Measurements from ENCODE around the gene DELE1.
A peak's percentile ranks its signal among the peaks of the same experiment; 100 is the strongest.

The DELE1 gene

DNA sequence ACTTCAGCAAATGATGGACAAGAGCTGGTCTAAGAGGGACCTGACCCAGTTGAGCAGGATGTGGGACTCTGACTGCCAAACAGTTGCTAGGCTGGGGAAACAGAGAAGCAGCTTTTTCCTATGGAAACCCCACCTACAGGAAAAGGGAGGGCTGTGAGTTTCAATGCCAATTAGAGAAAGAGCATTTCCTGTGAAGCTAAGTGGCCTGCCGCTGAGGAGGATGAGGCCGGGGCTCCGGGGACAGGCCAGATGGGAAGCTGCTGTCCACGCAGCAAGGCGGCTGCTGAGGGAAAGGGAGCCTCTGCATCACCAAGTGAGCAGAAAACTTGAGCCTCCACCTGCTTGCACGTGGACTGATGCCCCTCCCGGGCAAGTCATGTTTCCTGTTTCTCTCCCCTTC, 34.4 kb downstream of the DELE1 start, which contains the start of gene PCDH12:
PCDH12 (minus strand) TSS at position 90 of the 400 bp plus-strand sequence. CDS start 351 bp downstream, outside the sequence.
- DNase-seq (ENCODE audit: low read depth in 2 of 2): no peak

DNA sequence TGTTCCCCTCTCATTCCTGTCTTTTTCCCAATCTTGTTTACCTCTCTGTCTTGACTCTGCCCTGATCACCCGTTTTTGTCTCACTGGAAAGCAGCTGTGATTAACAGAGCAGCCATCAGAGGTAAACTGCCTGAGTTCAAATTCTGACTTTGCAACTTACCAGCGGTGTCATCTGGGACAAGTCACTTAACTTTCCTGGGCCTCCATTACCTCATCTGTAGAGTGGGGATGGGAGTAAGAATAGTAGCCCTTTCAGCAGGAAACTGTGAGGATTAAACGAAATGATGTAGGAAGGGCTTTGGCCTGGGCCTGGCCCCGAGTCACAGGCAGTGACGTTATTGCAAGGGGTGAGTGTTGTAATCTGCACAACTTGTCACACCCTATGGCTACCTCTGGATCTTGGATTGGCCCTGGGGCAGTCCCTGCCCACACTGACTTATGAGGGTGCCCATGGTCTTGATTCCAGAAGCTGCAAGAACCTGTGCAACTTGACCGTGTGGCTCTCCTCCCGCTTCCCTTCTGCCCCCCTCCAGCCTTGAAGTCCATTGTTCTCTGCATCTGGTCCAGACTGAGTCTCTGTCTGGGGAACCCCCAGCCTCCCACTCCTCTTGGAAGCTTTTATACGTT, 35.0 kb downstream of the DELE1 start:
- no peak for DNase-seq (ENCODE audit: low read depth in 2 of 2)

DNA sequence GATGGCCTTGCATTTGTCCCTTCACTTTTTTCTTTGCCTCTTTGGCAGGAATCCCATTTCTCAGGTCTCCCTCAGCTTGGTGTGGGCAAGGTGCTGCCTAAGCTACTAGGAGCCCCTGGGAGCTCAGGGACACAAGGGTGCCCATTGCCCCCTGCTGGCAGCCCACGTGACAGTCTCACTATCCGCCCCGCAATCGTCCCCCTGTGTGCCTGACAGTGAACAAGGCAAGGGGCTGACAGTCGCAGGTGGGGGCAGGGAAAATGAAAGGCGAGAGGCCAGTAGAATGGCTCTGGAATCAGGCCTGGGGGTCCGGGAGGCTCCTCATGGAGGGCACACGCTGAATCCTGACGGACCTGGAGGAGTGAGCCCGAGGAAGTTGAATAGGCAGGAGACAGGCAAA, 36.3 kb downstream of the DELE1 start:
- DNase-seq (ENCODE audit: low read depth in 2 of 2): peak in 1 of 2 donors; percentile 16

DNA sequence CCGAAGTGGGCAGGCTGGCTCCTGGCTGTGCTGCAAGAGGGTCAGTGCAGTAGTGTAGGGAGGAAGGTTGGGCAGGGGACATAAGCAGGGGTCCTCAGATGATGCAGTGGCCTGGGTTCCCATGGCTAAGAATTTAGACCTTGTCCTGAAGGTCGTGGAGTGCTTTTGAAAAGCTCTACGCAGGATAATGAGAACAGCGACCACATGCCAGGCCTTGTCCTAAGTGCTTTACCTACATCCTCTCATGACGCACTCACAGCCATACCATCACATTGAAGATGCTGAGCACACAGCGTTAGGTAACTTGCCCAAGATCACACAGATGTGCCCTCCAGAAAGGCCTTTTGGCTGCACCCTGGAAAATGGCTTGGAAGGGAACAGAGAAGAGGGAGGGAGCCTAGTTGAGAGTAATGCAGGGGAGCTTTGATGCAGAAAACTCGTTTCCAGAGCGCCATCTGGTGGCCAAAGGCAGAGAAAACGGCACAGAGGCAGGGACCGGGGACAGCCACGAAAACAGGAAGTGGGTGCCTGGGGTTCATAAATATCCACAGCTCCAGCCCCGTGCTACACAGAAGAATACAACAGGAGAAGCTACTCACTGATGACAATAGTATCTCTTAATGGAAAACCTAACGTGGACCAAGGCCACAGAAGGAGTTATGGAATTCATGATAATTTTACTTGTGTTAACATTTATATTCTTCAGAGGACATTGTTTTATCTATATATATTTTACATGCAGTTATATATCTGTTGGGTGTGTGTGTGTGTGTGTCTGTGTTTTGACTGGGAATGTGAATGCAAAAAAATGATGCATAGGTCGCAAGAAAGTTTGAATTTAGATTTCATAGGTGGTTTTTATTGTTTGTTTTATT, 37.0 kb downstream of the DELE1 start:
- DNase-seq (ENCODE audit: low read depth in 2 of 2): peak; percentile 89 to 90

DNA sequence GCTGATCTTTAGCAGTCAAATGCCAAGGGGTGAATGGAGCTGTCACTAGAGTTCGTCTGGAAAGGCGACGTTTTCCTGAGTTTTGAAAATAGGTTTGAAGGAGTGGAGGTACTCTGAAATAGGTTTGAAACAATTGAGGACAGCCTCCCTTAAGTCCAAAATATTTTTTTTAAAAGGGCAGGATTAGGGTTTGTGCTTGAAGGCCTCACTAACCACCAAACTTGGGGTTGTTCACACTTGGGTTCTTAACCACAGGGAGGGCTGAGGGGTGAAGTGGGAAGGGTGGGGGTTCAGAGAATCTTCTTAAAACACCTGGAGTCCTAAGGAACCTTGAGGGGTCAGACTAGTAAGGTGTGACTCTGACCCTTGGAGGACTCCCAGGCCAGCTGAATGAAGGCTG, 37.8 kb downstream of the DELE1 start:
- no peak for DNase-seq (ENCODE audit: low read depth in 2 of 2)

DNA sequence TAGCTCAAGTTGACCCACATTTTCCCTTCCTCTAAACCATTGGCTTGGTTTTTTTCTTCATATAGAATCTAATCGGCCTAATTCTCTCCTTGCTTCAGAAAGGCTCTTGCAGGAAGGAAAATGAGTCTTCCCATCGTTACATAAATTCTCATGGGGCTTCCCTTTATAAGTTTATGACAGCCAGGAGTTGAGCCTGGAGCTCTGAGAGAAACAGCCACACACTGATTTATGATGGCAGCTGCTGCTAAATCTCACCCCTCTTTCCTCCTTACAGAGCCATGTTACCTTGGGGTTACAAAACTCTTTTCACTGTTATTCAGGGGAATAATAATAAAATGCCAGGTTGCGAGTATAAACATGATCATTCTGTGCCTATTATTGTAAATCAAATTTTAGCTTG, 40.0 kb downstream of the DELE1 start:
- DNase-seq (ENCODE audit: low read depth in 2 of 2): no peak

DNA sequence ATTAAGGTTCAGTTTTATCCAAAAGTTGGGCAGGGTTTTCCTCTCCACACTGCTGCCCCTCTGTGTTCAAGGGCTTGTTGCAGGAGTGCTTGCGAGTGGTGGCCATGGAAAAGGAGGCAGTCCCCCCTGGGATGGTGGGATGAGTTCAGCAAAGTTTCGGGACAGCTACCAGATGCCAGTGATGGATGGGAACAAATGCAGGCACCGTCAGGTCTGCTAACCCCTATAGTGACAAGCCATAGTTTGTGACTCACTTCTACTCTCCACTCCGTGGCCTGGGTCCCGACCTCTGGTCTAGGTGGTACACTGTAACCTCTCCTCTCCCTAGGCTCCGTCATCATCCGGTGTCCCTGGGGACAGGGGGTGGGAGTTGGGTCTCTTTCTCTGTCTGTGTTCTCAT, 41.4 kb downstream of the DELE1 start:
- DNase-seq (ENCODE audit: low read depth in 2 of 2): no peak

DNA sequence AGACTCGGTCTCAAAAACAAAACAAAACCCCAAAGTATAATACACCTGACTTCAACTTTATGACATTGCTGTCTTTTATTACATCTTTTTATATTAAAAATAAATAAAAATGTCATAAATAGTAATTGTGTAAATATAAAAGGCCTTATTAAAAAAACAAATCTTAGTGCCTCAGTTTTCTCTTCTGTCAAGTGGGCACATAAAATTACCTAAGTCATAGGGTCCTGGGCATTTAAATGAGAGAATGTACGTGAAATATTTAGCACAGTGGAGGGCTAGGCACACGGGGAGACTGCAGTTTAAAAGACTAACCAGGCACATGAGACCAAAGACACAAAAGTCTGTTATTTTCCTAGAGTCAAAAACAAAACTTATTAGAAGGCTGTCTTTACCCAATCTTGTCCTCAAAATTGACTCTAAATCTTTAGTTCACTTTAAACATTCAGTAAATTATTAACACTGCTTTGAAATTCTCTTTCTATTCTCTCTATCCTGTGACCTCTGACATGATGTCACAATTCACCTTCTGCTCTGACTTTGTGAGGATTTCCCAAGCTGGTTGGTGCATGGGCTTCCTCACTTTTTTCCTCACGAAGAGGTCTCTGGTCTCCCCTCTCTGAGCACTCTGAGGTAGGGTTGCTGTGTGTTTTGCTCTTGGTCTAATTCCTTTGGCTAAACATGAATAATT, 42.7 kb downstream of the DELE1 start:
- no peak for DNase-seq (ENCODE audit: low read depth in 2 of 2)

DNA sequence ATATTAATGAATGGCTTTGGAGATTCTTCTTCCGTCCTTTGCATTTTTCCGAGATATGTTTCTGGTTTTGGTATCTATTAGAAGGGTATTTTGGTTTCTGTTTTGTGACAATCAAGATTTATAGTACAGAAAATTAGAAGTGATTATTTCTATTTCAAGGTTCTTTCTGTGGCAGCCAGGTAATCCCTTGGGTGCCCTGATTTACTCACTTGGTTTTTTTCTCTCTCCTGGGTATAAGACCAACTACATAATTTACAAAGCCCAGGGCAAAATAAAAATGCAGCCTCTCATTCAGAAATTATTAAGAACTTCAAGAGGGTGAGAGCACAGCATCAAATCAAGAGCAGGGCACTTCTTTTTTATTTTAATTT, 43.3 kb downstream of the DELE1 start:
- DNase-seq (ENCODE audit: low read depth in 2 of 2): no peak

DNA sequence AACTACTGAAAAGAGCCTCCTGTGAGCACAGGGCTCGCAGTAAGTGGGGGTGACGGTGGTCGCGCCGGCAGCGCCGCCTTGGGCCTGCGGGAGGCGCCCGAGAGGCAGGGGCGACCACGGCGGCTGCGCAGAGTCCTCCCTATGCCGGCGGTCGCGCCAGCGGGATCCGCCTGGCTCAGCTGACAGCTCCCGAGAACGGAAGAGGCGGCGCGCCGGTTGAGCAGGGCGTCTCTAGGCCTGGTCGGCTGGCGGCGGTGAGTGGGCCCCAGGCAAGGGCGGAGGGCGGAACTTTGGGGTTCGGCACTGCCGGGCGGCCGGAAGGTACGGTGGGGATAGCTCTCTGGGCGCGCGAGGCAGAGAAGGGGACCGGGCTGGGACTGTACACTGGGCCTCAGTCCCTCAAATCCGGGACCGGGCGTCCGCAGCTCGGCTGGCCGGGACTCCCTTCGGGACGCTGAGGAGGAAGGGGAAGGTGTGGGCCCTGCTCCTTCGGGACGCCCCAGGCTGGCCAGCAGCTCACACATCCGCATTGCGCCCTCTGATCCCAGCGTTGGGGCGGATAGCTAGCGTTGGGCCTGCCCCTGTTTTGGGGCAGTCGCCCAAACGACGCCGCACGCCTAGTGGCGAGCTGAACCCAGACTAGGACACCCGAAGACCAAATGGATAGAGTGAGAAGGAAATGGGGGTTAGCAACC, 45.4 kb downstream of the DELE1 start, which contains the start of gene RNF14:
RNF14 (plus strand) TSS at position 192 of the 695 bp plus-strand sequence. CDS start 4,484 bp downstream, outside the sequence.
- DNase-seq (ENCODE audit: low read depth in 2 of 2): peak; percentile 89 to 92

DNA sequence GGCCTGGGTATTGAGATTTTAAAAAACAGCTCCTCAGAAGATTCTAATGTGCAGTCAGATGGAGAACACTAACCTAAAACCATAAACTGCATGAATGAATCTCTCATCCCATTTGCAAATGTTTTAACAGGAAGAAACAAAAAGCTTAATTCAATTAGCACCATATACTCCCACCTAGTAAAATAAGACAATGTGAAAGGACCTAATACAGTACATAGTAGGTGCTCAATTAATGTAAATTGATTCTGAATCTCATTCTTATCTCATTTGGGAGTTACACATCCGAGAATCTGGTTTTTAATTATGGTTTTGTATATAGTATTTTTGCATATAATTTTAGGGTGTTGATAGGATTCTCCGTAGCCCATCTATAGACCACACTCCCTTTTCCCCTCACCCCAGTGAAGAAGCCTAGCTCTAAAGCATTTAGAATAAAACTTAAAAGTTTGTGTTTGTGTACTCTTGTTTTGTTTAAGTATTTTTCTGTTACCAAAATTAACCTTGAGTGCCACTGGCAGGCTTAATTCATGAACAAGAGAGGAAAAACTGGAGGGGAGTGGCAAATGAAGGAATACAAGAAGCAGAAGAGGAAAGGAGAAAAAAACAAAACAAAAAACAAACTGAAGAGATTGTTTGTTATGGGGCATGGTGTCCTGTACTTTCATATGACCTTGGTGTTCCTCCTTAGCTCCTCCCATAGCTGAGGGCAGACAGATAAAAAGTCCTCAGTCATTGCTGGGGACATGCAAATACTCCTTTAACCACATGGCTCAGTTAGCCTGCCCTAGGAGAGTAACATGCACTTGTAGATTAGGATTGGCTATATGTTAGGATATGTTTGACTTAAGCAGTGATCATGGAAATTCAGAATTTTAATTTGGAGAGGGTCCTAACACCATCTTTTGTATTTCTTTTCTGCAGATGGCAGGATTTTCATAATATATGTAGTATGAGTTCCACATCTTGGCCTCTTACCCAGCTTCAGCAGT, 46.4 kb downstream of the DELE1 start:
- DNase-seq (ENCODE audit: low read depth in 2 of 2): no peak

DNA sequence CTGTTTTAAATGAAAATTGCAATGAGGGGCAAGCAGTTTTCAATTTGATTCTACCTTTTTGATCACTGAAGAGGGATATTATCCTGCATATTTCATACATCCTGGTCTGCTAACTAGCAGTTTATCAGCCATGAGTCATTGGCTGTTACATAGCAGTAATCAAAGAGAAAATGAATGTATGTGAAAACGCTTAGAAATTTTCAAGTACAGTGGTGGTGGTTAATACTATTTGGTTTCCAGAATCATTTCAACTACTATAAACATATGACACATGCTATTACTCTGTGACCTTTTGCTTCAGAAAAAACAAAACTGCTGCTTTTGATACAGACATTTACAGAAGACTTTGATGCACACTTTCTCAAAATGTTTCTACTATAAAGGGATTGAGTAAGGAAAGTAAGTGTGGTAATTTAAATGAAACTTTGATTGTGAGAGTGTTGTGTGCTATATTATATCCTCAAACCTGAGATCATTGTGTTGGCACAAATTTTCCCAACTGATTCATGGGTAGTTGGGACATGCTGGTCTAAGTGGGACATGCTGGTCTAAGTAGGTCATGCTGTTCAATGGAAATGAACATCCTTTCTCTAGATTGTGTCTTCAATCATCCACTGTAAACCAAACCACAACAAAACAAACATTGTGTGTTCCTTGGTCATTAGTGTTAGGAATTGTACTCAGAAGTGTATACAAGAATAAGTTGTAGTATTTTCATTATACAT, 50.4 kb downstream of the DELE1 start:
- DNase-seq (ENCODE audit: low read depth in 2 of 2): no peak

DNA sequence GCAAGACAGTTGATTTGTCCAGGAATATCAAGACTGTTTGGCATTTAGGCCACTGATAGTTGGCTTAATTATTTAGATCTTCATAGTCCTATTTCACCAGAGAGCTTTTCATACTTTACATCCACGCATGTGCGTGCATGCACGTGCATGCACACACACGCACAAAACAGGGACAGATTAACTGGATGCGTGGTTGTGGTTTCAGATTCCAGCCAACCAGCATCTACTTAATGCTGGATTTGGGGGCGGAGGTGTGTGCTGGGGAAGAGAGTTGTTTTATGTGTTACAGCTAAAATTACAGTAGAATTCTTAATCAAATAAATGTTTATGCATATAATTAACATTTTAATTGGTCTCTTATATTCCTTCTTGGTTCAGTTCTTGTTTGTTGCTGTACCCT, 52.5 kb downstream of the DELE1 start:
- DNase-seq (ENCODE audit: low read depth in 2 of 2): no peak

DNA sequence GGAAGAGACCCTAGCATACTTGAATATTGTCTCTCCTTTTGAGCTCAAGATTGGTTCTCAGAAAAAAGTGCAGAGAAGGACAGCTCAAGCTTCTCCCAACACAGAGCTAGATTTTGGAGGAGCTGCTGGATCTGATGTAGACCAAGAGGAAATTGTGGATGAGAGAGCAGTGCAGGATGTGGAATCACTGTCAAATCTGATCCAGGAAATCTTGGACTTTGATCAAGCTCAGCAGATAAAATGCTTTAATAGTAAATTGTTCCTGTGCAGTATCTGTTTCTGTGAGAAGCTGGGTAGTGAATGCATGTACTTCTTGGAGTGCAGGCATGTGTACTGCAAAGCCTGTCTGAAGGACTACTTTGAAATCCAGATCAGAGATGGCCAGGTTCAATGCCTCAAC, 54.7 kb downstream of the DELE1 start:
- DNase-seq (ENCODE audit: low read depth in 2 of 2): no peak

DNA sequence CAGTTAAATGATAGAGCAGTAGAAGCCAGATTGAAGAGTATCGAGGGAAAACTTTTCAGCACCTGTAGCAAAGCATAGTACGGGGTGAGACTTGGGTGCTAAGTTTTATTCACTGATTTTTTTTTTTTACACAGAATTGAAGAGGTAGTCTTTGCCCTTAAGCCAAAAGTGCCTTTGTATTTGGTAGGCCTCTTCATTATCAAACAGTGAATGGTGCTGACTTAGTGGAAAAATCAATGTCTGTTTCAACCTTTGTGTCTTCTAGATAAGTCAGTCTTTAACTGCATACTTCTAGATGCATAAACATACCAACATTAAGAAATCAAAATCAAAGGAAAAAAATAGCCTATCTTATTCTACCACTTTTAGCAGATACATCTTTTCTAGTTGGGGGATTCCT, 59.0 kb downstream of the DELE1 start:
- DNase-seq (ENCODE audit: low read depth in 2 of 2): no peak

DNA sequence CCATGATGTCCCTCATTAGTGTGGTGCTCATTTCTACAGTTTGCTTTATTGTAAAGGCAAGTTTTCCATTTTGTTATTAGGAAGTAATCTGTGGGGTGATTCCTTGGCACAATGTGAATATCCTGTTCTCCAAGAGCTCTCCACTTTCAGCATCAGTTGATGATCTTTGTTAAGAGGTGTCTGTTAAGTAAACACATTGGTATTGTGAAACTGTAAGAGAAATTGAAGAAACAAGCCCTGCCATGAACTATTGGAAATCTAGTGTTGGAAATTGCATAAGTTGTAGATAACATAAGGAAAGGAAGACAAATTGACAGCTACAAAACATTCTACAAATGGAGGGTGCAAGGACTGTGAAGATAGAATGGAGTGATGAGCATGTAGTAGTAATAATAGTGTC, 62.4 kb downstream of the DELE1 start:
- no peak for DNase-seq (ENCODE audit: low read depth in 2 of 2)

DNA sequence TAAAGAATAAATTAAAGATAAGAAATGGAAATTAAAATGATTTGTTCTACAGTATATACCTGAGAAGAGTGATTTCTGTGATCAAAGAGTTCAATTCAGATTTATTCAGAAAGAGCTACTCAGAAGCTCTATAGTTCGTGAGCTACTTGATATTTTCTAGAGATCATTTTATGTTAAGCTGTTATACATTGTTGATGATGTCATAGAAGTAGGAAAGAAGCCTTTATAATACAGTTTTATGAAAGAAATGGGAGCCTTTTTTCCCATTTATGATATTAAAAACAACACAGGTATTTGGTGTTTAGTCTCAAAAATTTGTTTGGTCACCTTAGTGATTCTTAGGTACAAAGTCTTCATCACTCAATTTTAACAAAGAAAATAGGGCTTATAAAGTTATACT, 66.0 kb downstream of the DELE1 start:
- DNase-seq (ENCODE audit: low read depth in 2 of 2): no peak
